ENCODE results near the gene TDRD12.
"Not testable (repeated sequence)": the region's sequence is repeated elsewhere in the genome, so short reads cannot be mapped to it uniquely, and the experiment has no call there.

GRCh38 chr19:32695506-32695905 is 24.1 kb upstream of the TDRD12 start:
- not testable (repeated sequence) for TF ChIP-seq POLR2A, CTCF (IDR thresholded peaks at IDR 0.05)
